HG03095 (cell line): ENCODE measurements around the gene EMID1.

Experiments used
- ATAC-seq: cut with Tn5 transposase; IDR thresholded peaks from one replicate; pipeline ENCODE4 v1.9.1; 2021; ENCODE audit warnings: moderate library complexity; ENCODE audit not compliant: unreplicated experiment

Gene EMID1

DNA sequence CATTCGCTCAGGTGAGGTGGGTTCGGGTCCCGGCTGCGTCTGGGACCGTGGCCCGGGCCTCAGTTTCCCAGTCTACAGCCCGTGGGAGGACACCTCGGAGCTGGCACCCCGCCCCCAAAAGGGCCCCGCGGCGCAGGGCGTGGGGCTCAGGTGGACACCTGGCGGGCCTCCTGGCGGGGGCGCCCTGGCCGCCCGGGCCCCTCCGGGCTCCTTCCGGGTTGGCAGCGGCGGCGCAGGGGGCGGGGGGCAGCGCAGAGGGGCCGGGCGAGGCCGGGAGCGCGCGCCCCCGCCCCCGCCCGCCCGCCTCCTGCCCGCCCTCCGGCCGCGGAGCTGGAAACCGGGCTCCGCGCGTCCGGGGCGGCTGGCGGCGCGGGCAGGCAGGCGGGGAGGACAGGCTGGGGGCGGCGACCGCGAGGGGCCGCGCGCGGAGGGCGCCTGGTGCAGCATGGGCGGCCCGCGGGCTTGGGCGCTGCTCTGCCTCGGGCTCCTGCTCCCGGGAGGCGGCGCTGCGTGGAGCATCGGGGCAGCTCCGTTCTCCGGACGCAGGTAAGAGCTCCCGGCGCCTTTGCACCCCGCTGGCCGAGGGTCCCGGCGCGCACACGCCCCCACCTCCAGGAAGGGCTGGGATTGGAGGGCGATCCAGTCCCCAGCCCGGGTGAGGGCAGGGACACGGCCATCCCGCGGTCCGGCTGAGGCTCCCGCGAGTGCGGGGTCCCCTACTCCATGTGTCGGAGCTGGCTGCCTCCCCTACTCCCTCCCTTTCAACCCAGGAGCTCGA is at the start of gene EMID1:
TSS of gene EMID1 (plus strand) at position 303 of the 778 bp plus-strand sequence. CDS start at position 446, 143 bp downstream.
- ATAC-seq: no peak

DNA sequence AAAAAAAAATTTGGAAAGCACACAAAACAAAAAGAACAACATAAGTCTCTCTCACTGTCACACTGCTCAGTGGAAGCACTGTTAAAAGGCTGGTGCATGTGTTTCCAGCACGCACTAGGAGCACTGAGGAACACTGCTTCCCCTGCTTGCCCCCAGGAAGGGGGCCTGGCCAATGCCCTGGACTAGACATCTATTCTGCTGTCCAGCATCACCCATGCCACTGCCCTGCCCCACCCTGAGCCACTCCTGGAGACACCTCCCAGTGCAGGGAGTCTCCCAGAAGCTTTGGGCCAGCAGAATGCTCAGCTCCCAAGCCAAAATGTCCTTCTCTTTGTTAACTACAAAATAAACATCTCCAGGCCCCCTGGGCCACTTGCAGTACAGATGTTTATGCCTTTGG is 49.7 kb upstream of the EMID1 start:
- no peak for ATAC-seq

DNA sequence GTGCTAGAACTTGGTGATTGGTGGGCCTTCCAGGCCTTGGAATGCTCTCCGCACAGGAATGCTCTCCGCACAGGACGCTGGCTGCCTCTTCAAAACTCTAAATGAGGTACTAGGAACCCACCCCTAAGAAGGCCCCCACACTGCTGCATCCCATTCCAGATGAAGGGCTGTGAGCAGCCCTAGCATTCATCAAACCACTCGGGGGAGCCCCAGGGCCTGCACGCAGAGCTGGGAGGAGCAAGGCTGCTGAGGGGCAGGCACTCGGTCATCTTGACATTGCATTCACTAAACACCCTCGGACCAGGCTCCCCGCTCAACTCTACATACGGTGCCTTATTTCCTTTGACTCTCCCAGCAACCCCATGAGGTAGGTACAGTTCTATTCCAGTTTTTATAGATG is 49.2 kb upstream of the EMID1 start:
- no peak for ATAC-seq

DNA sequence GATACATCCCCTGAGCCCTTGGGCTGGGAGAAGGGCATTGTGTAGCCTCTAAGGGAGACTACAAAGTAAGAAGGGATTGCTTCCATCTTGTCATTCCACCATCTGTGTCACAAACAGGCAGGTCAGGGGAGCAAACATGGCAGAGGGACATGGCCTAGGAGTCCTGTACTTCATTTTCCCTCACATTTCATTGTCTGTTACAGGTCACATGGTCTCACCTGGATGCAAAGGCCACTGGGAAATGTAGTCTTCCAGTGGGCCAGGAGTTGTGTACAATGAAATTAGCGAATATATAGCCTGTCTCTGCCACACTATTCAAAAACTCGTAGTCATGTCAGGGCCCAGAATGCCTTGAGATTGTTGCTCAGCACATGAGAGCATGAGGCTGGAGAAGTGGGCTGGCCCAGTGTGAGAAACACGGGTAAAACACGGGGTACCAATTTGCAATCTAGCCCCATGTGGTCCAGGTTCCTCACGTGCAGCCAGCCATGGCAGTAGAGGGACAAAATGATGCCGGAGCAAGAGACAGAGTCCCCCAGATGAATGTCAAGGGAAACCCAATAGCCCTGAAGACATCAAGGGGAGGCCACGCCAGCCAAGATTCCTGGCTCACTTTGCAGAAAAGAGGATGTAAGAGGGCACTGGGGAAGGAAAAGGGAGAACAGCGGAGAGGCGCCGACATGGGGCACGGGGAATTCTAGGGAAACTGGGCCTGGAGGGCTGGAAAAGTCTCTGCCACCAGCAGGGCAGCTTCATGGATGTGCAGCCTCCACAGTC is 47.7 kb upstream of the EMID1 start:
- no peak for ATAC-seq

DNA sequence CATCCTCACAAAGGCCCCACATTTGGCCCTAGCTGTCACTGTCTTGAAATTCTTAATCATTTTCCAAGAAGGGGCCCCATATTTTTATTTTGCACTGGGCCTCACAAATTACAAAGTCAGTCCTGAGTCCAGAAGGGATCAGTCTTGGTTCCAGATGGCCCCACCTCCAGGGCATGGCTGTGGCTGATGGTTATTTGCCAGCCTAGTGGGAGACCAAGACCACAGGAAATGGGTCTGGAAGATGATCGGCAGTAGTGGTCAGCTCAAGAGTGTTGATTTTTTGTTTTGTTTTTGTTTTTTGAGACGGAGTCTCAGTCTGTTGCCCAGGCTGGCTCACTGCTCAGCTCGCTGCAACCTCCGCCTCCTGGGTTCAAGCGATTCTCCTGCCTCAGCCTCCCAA is 47.1 kb upstream of the EMID1 start:
- no peak for ATAC-seq

DNA sequence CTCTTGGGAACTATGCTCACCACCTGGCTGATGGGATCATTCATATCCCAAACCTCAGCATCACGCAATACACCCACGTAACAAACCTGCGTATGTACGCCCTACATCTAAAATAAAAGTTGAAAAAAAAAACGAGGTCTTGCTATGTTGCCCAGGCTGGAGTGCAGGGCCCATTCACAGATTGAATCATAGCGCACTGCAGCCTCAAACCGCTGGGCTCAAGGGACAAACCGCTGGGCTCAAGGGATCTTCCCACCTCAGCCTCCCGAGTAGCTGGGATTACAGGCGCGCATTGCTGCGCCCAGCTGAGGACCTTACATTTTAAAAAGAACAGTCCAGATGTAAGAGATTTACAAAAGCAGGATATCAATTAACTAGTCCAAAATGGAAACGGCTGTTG is 41.9 kb upstream of the EMID1 start:
- no peak for ATAC-seq

DNA sequence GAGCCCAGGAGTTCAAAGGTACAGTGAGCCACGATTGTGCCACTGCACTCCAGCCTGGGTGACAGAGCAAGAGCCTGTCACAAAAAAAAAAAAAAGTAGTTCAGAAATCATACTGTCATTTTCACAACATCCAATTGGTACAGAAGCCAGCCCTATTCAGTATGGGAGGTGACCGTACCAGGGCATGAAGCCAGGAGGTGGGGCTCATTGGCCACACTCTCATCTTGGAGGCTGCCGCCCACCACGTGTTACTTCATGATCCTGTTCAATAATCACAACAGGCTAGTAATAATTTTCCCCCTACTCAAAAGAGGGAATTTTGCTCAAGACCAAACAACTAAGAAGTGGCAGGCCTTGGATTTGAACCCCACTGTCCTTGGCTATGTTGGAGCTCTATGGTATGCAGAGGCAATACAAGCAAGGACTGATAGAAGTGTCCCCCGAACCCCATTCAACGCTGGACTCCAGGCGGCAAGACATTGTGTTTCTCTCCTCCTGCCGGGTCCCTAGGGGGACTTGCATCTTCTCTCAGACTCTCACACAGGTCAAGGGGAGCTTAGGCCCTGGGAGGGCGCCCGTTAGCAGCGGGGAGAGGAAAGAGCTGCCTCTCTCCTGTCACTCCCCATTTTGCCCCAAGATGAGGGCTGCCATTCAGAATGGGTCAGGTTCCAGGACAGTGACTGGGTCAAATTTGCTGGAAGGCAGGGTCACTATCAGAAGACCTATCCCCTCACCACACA is 40.2 kb upstream of the EMID1 start:
- no peak for ATAC-seq

DNA sequence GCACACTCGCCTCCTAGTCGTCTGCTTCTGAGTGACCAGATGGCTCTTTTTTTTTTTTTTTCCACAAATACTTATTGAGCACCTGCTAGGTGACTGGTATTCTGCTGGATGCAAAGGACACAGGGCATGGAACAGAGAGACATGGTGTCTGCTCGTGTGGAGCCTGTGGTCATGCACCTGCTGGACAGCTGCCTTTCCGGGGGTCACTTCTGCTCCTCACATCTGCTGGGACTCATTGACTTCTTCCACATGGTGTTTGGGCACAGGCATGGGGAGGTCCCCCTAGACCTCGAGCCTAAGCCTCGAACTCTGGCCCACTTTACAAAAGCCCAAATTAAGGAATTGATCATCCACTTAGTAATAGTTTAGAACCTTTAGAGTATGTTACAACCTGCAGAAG is 39.5 kb upstream of the EMID1 start:
- ATAC-seq: no peak

DNA sequence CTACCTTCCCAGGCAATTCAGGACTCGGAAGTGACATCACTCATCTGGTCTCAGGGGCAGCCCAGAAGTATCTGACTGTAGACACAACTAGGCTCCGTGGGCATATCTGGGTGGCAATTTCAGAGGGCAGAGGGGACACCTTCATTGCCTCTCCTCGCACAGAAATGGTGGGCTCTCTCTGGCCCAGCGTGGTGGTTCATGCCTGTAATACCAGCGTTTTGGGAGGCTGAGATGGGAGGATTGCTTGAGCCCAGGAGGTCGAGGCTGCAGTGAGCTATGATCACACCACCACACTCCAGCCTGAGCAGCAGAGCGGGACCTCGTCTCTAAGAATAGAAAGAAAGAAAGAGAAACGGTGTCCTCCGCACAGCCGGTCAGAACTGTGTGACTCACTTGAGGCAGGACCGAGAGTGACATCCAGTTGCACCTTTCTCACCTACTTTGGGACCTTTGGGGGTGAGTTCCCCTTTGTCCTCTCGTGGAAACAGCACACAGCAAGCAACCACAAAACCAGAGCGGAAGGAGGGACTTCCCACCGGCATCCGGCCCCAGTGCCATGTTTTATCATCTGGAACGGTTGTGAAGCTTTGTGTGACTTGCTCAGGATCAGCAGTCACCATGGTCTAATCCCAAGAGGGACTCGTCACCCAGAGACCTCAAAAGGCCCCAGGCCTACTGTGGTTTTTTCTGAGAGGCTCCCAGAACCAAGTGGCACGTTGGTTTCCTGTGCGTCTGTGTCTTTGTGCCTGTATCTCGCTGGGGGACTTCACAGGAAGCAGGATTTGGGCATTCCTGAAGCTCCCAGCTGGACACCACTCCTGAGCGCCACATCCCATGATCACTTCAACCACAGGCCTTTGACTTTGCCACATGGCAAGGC is 38.4 kb upstream of the EMID1 start:
- ATAC-seq: peak; percentile 85

DNA sequence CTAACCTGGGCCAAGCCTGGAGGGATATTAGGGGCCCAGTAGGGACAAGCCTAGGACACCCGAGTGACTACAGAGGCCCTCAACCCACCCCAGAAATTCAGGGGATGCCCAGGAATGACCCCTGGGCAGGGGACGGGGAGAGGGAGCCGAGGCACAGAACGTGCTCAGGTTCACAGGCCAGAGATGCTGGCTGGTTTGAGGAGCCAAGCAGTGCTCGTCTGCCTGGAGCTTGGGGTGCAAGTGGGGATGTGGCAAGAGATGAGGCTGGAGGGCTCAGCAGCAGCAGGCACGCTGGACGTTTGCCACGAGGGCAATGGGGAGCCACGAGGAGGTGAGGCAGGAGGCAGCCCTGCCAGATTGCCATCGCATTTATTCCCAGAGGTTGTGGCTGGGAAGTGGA is 34.0 kb upstream of the EMID1 start:
- no peak for ATAC-seq

DNA sequence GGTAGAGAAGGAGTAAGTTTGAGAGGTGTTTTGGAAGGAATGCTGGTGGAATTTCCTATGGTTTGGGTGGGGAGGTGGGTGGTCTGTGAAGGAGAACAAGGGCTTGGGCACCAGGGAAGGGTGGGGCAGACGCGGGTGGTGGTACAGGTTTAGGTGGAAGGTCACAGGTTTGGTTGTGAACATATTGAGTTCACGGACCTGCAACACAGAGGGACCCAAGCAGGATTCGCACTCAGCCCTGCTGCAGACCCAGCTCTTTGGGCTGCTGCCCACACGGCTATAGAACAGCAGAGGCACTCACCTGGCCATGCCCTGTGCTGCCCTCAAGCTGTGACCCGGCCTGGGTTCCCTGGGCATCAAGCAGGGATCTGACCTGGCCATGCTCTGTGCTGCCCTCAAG is 33.5 kb upstream of the EMID1 start:
- ATAC-seq: no peak

DNA sequence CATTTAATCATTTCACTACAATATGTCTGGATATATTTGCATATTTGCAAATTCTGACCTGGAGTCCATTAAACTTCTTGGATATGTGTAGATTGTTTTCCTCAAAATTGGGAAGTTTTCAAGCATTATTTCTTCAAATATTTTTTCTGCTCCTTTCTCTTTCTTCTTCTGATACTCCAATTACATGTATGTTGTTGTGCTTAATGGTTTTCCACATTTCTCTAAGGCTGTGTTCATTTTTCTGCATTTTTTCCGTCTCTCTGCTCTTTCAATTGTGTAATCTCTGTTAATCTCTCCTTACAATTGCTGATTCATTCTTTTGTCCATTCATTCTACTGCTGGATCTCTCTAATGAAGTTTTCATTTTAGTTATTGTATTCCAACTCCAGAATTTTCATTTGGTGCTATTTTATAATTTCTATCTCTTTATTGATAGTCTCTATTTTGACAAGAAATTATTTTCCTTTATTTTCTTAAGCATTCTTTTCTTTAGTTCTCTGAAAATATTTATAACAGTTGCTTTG is 30.3 kb upstream of the EMID1 start:
- no peak for ATAC-seq

DNA sequence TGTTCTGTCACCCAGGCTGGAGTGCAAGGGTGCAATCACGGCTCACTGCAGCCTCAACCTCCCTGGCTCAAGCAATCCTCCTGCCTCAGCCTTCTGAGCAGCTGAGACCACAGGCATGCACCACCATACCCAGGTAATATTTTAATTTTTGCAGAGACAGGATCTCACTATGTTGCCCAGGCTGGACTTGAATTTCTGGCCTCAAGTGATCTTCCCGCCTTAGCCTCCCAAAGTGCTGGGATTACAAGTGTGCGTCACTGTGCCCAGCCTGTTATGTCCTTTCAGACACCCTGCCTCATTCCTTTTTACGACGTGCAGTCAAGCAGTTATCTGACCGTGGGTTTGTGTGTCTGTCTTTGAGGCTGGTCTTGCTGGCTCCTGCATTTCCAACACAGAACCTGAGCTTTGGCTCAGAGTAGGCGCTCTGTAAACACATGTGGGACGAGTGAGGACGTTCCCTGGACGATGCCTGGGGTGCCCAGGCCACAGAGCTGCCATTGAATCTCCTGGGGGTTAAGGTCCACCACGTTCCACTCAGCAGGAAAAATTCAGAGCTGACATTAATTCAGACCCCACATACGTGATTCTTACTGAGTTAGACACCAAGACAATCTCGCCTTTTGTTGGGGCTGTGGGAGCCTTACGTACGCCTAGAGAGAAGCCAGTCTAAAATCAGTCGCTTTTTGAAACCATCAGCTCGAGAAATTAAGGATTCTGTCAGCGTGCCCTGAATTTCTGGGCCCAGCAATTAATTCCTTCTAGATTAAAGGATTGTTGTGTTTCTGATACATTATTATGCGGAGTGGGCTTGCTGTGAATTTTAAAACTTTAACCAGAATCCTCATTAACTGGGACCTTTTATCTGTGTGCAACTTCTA is 21.5 kb upstream of the EMID1 start:
- ATAC-seq: no peak

DNA sequence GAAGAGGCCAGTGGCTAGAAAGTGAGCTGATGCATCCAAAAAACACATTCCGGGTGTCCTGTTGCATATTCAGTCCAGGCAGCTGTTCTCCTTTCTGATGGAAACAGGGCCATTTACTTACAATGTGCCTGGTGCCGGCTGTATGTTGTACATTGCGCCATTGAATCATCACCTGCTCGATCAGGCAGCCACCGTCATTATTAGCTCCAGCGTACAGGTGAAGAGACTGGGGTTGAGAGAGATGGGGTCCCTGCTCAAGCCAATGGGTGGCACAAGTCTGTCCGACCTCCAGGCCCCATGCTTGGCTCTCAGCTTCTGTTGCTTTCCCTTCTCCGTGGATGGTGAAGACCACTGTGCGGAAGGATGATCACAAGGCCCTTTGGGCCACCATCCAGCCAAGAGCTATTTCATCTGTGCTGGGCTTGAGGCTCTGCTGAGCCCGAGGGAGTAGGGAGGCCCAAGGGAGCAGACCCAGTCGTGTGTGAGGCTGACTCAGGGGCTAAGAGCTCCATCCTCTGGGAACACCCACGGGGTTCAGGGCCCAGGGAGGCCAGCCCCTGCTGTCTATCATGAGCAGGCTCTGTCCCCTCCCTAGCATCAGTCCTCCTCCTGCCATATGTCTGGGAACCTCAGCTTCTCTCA is 20.7 kb upstream of the EMID1 start:
- ATAC-seq: no peak

DNA sequence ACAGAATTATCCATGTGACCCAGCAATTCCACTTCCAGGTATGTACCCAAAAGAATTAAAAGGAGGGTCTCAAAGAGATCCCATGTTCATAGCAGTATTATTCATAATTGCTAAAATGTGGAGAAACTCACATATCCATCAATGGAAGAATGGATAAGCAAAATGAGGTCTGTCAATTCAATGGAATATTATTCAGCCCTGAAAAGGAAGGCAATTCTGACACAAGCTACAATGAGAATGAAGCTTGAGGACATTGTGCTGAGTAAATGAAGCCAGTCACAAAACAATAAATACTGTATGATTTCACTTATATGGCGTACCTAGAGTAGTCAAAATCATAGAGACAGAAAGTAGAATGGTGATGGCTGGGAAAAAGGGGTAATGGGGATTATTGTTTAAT is 19.4 kb upstream of the EMID1 start:
- no peak for ATAC-seq

DNA sequence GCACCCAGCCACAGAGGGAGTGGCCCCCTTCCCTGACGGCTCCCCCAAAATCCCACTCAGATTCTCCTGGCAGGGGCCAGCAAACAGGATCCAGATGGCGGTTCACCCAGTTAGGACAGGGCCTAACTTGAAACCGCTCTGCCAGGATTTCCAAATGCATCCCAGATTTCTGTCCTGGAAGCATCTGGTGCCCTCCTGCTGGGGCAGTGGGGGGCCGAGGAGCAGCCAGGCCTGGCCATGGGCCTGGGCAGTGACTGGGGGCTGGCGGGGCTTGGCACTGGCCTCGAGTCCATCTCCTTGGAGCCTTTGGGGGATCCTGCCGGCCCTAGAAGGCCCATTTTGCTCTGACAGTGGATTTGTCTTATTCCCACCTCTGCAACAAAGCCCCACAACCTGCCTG is 17.9 kb upstream of the EMID1 start:
- no peak for ATAC-seq

DNA sequence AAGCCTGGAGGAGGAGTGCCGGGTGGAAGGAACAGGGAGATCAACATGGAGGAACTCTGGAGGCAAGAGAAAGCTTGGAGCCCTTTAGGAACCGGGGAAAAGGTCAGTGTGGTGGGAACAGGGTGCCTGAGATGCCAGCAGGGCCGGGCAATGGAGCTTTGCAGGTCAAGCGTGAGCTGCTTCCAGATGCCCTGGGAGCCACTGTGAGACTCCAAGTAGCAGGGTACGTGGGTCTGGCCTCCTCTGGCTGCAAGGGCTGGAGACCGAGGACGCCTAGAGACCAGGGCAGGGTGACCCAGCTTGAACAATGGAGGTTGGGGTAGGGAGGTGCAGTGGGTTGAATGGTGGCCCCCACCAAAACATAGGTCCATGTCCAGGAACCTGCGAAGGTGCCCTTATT is 15.6 kb upstream of the EMID1 start:
- no peak for ATAC-seq

DNA sequence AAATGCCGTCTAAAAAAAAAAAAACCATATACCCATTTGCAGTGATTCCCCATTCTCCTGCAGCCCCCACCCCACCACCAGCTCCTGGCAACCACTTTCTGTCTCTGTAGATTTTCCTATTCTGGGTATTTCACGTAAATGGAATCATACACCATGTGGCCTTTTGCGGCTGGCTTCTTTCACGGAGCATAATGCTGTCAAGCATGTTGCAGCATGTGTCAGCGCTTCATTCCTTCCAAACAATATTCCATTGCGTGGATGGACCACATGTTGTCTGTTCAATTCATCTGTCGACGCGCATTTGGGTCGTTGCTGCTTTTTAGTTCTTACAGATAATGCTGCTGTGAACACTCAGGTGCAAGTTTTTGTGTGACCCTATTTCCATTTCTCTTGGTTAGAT is 14.8 kb upstream of the EMID1 start:
- no peak for ATAC-seq

DNA sequence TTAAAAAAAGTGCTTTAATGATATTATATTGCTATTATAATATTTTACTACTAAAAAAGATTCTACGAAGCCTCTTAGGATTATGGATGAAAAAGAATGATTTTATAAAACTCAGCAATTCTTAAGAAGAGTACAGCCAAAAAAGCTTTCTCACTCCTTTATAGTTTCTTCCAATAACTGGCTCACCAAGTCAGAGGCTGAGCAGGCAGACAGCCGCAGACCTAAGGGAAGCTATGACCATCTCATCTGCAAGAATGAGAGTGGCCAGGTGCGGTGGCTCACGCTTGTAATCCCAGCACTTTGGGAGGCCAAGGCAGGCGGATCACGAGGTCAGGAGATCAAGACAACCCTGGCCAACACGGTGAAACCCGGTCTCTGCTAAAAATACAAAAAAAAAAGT is 12.7 kb upstream of the EMID1 start:
- no peak for ATAC-seq
